ENCODE data around the gene ZEB2. TPM values are rescaled to one million over a fixed set of nuclear protein-coding genes. Genes with fewer than 3 reads are reported as not detected.

Gene ZEB2
- total RNA-seq, 4 donors from 2014 or later = 148 to 290 (median 218) TPM

DNA sequence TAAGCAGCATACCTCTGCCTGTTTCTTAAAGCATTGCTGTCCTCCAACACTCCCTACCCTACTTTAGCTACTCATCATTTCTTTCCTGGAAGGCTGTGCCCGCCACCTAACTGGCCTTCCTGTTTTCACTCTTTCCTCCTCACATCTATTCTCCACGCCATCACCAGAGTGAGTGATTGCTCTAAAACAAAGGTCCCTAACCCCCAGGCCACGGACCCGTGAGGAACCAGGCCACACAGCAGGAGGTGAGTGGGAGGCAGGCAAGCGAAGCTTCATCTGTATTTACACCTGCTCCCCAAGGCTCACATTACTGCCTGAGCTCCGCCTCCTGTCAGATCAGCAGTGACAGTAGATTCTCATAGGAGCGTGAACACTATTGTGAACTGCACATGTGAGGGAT is 13.3 kb upstream of the ZEB2 start:
- Histone ChIP-seq H3K36me3 (no peaks in the 10 kb centered on the region), H3K27ac (no peak overlapping the region), H3K27me3 (no peaks in the 10 kb centered on the region), H3K4me1 (peaks cover 0 to 16% (median 8%) of the 10 kb centered on the region in 4 donors), H3K4me3 (no peak overlapping the region), H3K9me3 (no peaks in the 10 kb centered on the region)
- TF ChIP-seq, protein P1, sequence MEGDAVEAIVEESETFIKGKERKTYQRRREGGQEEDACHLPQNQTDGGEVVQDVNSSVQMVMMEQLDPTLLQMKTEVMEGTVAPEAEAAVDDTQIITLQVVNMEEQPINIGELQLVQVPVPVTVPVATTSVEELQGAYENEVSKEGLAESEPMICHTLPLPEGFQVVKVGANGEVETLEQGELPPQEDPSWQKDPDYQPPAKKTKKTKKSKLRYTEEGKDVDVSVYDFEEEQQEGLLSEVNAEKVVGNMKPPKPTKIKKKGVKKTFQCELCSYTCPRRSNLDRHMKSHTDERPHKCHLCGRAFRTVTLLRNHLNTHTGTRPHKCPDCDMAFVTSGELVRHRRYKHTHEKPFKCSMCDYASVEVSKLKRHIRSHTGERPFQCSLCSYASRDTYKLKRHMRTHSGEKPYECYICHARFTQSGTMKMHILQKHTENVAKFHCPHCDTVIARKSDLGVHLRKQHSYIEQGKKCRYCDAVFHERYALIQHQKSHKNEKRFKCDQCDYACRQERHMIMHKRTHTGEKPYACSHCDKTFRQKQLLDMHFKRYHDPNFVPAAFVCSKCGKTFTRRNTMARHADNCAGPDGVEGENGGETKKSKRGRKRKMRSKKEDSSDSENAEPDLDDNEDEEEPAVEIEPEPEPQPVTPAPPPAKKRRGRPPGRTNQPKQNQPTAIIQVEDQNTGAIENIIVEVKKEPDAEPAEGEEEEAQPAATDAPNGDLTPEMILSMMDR (IDR thresholded peaks at IDR 0.05) = no peak
- no peak for TF ChIP-seq POLR2A (IDR thresholded peaks at IDR 0.05)
- no peak for TF ChIP-seq EP300 (IDR thresholded peaks at IDR 0.05)
- no peak for DNase-seq (ENCODE audit: low spot score in 2 of 2)
- WGBS, 2 donors = 95% methylated on average over 7 of the region's 7 CpGs

DNA sequence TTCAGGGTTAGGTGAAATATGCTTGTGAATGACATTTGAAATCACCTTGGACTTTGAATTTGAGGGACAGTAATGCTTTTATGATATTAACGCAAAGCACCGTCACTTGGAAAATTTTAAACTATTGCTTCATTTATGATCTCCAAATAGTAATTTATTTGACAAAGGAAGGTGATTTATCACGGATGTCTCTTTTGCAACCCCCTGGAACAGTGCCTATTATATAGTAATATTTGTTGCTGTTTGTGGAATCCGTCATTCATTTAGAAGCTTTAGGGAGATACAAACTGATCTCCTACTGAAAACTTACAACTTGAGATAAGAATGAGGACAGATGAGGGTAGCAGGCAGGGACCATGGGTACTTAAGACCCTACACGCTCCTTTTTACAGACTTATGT is 10.7 kb upstream of the ZEB2 start:
- WGBS, 2 donors = 68 to 69% methylated on average over 5 of the region's 5 CpGs
- no peak for DNase-seq (ENCODE audit: low spot score in 2 of 2)
- no peaks in the 10 kb centered on the region for H3K27me3 ChIP-seq
- no peak overlapping the region for H3K4me3 ChIP-seq
- H3K4me1 ChIP-seq = peaks cover 0 to 41% (median 8%) of the 10 kb centered on the region in 4 donors
- H3K27ac ChIP-seq = peak overlapping the region; percentile 5 to 80 (median 50)
- no peaks in the 10 kb centered on the region for H3K9me3 ChIP-seq
- TF ChIP-seq, protein P1 (IDR thresholded peaks at IDR 0.05) = no peak
- TF ChIP-seq POLR2A (IDR thresholded peaks at IDR 0.05) (no peak), EP300 (IDR thresholded peaks at IDR 0.05) (no peak)
- no peaks in the 10 kb centered on the region for H3K36me3 ChIP-seq

DNA sequence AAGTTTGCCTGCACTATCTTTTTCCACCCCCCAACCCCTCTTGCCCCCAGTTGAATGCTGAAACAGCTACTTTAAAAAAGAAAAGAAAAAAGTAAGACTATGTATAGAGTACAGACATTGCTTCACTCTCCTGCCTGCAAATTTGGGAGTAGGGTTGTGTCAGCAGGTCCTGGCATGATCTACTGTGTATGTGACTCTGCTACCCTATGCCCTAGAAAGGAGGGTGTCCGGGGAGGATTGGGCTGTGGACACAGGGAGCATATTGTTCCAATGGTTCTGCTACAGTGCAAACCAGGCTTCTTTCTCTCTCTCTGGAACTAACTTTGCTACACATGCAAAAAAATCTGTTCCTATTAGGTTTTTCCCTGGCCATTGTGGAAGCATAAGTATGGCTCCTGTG is 9.9 kb upstream of the ZEB2 start:
- H3K27me3 ChIP-seq = no peaks in the 10 kb centered on the region
- peak overlapping the region in 3 of 4 donors; percentile 34 to 80 (median 67) for H3K27ac ChIP-seq
- TF ChIP-seq EP300 (IDR thresholded peaks at IDR 0.05) (peak in 1 of 2 donors; percentile 70), POLR2A (IDR thresholded peaks at IDR 0.05) (no peak)
- no peaks in the 10 kb centered on the region for H3K9me3 ChIP-seq
- DNase-seq (ENCODE audit: low spot score in 2 of 2) = no peak
- H3K4me1 ChIP-seq = peaks cover 0 to 48% (median 8%) of the 10 kb centered on the region in 4 donors
- no peaks in the 10 kb centered on the region for H3K36me3 ChIP-seq
- H3K4me3 ChIP-seq = no peak overlapping the region
- 0 to 27% methylated on average over 1 of the region's 1 CpG for WGBS, 2 donors

DNA sequence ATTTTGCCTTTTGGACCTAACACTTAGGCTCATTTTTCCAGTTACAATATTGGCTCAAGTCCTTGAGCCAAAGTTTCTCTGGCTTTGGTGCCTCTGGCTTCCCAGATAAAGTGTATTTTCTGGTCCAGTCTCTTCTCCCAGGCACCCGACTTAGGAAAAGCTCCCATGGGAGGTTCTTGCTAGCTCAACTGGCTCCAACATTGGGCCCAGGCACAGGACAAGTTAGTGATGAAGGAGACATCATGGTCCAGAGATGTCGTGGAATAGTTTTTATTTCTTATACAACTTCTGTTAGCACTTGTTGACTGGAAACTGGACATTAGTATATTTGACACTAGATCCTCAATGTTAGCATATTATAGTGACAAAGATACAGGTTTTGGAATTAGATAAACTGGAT is 8.2 kb upstream of the ZEB2 start:
- TF ChIP-seq POLR2A (IDR thresholded peaks at IDR 0.05) (no peak), EP300 (IDR thresholded peaks at IDR 0.05) (no peak)
- TF ChIP-seq, protein P1 (IDR thresholded peaks at IDR 0.05) = no peak

DNA sequence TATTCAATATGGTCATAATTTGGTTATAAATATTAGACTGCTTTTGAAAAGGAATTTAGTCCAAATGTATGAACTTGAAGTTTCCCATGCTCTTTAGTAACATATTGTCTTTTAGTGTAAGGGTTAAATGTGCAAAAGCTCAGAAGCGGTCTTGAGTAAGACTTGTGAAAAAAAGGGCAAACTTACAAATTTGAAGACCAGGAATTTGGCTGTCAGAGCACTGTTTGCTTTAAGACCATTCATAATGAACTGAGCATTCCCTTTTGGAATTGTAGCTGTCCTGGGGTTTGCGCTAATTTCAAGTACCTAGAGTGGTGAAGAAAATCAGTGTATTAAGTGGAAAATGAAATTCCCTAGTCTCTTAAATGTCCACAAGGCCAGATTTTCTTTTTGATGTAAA is 6.9 kb upstream of the ZEB2 start:
- H3K27me3 ChIP-seq = no peaks in the 10 kb centered on the region
- WGBS, 2 donors = 28 to 40% methylated on average over 2 of the region's 2 CpGs

More for the DNA sequence above, 8.2 kb upstream of the ZEB2 start:
- H3K27ac ChIP-seq = peak overlapping the region; percentile 51 to 100 (median 98)
- H3K4me1 ChIP-seq = peaks cover 0 to 56% (median 8%) of the 10 kb centered on the region in 4 donors
- 59 to 69% methylated on average over 2 of the region's 2 CpGs for WGBS, 2 donors
- DNase-seq (ENCODE audit: low spot score in 2 of 2) = no peak
- no peaks in the 10 kb centered on the region for H3K9me3 ChIP-seq
- no peaks in the 10 kb centered on the region for H3K27me3 ChIP-seq
- no peak overlapping the region for H3K4me3 ChIP-seq
- H3K36me3 ChIP-seq = no peaks in the 10 kb centered on the region

More for the DNA sequence above, 6.9 kb upstream of the ZEB2 start:
- peak overlapping the region; percentile 51 to 100 (median 98) for H3K27ac ChIP-seq
- no peak overlapping the region for H3K4me3 ChIP-seq
- TF ChIP-seq POLR2A (IDR thresholded peaks at IDR 0.05) (no peak), EP300 (IDR thresholded peaks at IDR 0.05) (no peak)
- TF ChIP-seq, protein P1 (IDR thresholded peaks at IDR 0.05) = no peak
- no peaks in the 10 kb centered on the region for H3K9me3 ChIP-seq
- H3K36me3 ChIP-seq = no peaks in the 10 kb centered on the region
- peaks cover 0 to 69% (median 12%) of the 10 kb centered on the region in 4 donors for H3K4me1 ChIP-seq
- no peak for DNase-seq (ENCODE audit: low spot score in 2 of 2)
